ENCODE measurements around the gene RHCE.

DNA sequence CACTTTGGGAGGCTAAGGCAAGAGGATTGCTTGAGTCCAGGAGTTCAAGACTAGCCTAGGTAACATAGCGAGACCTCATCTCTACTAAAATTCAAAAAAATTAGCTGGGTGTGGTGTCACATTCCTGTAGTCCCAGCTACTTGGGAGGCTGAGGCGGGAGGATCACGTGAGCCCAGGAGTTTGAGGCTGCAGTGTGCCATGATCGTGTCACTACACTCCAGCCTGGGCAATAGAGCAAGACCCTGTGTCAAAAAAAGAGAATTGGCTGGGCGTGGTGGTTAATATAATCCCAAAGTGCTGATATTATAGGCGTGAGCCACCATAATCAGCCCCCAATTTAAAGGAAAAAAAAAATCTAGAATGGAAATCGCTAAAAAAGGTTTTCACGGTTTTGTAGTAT, 17.0 kb upstream of the RHCE start:
- TF ChIP-seq, protein P1, sequence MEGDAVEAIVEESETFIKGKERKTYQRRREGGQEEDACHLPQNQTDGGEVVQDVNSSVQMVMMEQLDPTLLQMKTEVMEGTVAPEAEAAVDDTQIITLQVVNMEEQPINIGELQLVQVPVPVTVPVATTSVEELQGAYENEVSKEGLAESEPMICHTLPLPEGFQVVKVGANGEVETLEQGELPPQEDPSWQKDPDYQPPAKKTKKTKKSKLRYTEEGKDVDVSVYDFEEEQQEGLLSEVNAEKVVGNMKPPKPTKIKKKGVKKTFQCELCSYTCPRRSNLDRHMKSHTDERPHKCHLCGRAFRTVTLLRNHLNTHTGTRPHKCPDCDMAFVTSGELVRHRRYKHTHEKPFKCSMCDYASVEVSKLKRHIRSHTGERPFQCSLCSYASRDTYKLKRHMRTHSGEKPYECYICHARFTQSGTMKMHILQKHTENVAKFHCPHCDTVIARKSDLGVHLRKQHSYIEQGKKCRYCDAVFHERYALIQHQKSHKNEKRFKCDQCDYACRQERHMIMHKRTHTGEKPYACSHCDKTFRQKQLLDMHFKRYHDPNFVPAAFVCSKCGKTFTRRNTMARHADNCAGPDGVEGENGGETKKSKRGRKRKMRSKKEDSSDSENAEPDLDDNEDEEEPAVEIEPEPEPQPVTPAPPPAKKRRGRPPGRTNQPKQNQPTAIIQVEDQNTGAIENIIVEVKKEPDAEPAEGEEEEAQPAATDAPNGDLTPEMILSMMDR (IDR thresholded peaks at IDR 0.05) = no peak
- TF ChIP-seq POLR2A (IDR thresholded peaks at IDR 0.05) = no peak
